Measurements from ENCODE around the gene EZH1.
"Not testable (repeated sequence)": the region's sequence is repeated elsewhere in the genome, so short reads cannot be mapped to it uniquely, and the experiment has no call there.

The EZH1 gene

DNA sequence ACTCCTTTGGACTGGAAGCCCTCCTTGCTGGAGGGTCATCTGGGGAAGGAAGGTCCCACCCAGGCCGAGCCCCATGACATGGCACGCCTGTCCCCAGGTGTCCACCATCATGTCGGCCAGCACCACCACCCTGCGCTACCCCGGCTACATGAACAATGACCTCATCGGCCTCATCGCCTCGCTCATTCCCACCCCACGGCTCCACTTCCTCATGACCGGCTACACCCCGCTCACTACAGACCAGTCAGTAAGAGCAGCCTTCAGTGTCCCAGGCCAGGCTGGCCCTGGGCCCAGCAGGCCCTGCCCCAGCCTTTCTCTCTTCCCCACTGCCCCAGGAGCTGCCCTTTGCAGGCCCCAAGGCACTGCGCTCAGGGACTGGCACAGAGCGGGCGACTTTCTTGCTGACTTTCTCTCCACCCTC, 79.2 kb downstream of the EZH1 start:
- DNase-seq: no peak

DNA sequence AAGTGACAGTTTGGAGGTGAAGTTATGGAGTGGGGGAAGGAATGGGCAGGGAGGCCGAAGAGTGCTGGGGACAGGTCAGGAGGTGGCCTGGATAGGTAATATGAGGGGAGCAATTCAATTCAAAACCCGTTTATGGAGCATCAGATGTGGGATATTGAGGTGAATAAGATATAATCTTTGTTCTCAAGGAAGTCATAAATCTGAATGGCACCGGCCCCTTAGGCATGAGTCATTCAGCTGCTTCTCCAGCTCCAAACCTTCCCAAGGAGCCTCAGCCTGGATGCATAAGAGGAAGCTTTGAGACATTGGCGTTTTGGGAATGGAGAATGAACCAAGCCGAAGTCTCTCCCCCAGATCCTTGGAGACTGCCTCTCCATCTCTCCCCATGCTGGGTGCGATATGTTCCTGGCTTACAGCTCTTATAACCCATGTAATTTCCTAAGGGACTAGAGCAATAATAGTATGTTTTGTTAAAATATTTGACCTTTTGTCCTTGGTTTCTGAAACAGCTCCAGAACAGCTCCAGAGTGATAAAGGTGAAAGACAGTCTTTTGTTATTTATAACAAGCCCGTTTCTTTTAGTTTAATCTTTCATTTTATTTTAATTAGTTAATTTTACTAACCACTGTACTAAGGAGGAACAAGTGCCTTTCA, 84.0 kb downstream of the EZH1 start:
- no peak for DNase-seq

DNA sequence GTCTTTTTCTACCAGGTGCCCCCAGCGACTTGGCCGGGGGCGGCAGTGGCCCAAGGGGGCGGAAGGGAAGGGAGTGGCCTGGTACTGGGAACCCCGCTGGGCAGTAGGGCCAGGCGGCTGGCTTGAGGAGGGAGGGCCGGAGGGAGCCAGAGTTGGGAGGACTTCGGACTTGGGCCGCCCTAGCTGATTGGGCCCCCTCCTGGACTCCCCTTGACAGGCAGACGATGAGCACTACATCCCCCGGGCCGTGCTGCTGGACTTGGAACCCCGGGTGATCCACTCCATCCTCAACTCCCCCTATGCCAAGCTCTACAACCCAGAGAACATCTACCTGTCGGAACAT, 84.9 kb downstream of the EZH1 start:
- not testable (repeated sequence) for DNase-seq

DNA sequence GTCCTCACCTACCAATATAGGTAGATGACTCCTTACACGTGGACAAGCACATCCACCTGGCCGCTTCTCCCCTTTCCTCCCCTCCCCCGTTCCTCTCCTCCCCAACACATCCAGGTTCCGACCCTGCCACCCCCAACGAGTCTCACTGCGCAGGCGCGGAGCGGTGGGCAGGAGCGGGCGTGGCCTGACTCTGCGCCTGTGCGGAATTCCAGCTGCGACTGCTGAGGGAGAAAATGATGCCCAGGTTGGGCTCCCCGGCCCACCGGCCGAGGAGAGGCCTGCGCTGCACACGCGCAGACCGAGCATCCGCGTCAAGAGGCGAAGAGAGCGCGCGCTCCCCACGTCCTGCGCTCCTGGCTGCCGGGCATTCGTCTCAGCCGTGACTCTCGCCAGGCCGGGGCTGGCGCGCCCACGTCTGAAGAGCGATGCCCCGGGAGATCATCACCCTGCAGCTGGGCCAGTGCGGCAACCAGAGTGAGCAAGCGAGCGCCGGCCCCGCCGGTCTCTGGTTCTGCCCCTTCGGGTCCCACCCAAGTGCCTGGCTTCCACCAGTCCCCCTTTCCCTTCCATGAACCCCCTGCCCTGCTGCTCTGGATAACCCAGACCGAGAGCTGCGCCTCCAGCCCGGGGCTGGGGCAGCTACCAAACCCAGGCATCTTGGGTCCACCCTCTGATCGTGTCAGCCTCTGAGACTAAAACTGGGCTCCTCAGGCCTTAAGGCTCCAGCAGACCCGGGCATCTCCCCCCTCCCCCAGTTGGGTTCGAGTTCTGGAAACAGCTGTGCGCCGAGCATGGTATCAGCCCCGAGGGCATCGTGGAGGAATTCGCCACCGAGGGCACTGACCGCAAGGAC, 85.5 kb downstream of the EZH1 start, which contains the start of gene TUBG2:
TSS of gene TUBG2 (plus strand) at position 206 of the 853 bp plus-strand sequence. CDS start at position 426, 220 bp downstream.
- DNase-seq: peak; percentile 56

DNA sequence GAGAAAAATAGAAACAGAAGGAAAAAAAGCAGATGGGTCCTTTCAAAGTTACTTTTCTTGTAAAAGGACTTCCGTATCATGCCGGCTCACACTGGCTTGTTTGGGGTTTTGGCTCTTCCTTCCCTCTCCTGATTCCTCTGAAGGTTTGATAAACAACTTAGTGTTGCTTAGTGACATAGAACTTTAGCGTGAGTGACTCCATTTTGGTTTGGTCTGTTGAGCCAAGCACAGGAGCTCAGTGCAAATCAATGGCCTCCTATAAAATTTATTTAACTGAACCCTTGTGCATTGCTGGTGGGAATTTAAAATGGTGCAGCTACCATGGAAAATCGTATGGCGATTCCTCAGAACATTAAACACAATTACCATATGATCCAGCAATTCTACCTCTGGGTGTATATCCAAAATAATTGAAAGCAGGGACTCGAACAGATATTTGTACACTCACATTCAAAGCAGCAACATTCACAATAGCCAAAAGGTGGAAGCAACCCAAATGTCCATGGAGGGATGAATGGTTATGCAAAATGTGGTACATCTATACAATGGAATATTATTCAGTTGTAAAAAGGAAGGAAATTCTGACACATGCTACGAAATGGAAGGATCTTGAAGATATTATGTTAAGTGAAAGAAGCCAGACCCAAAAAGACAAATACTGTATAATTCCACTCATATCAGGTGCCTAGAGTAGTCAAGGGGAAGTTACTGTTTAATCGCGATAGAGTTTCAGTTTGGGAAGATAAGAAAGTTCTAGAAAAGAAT, 86.8 kb downstream of the EZH1 start:
- DNase-seq: no peak

DNA sequence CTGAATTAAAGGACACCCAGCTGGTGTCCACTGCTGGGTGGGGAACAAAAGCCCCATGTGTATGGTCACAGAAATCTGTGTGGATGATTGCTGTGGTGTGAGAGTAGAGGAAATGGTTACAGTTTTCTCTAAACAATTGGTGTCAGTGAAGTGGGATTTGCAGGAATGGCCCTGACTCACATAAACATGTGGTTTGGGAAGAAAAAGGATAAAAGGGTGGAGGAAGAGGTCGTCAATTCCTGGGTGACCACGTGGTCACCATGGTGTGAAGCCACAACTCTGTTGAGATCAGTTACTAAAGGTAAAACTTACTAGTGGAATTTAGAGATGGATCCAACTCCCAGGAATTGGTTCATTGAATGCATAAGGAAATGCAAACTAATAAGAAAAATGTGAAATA, 89.3 kb downstream of the EZH1 start:
- DNase-seq: no peak

DNA sequence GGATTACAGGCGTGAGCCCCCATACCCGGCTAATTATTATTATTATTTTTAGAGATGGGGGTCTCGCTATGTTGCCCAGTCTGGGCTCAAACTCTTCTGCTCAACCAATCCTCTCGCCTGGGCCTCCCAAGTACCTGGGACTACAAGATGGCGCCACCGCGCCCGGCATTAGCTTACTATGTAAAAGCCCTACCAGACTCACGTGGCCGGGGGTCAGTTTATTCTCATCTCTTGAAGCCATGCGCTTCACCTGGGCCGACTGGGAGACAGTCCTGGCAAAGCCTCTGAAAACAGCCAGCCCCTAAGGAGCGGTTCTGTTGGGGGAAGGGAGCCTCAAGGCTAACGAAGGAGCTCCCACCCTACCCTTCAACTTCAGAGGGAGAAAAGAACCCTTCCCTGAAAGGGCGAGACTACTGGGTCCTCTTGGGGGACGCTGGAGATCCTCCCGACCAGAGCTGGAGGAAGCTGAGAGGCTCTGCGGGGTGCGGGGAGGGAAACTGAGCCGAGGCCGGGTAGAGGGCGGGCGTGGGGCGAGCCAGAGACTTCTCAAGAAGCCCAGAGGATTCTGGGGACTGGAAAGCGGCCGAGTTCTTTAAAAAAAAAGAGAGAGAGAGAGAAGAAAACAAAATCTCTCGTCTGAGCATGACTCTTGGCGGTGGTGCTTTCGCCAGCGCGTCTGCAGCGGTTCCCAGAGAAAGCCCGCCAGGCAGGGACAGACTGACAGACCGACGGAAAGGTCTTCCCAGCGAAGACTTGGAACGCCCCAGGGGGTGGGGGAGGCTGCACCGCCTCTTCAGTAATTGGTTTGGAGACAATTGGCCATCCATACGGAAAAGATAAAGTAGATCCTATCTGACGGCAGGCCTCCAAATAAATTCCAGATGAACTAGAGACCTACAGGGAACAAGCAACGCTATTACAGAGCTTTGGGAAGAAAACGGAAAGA, 91.4 kb downstream of the EZH1 start:
- no peak for DNase-seq

DNA sequence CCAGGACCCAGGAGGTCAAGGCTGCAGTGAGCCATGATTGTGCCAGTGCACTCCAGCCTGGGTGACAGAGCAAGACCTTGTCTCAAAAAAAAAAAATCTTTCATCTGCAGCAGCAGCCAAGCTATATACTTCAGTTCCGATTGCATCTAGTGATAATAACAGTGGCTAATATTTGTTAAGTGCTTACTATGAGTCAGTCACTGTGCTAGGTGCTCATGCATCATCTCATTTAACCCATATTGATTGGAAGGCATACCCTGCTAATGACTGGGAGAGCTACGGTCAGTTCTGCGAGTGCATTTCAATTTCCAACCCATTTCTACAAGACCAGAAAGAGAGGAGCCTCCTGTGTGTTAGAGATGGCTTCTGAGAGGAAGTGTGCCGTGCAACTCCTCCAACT, 93.4 kb downstream of the EZH1 start:
- no peak for DNase-seq
